Measurements from ENCODE around the gene SCGB1D1.
"Not testable (repeated sequence)": the region's sequence is repeated elsewhere in the genome, so short reads cannot be mapped to it uniquely, and the experiment has no call there.

SCGB1D1 gene

DNA sequence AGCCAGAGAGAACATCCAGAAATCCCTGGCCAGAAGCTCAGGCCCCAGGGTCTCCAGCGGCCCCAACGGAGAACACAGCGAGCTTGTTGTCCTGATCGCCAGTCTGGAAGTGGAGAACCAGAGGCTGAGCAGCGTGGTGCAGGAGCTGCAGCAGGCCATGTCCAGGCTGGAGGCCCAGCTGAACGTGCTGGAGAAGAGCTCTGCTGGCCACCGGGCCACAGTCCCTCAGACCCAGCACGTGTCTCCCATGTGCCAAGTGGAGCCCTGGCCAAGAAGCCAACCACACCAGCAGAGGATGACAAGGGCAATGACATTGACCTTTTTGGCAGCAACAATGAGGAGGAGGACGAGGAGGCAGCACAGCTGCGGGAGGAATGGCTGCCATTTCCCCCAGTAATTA, 20.6 kb upstream of the SCGB1D1 start:
- no peak for DNase-seq

DNA sequence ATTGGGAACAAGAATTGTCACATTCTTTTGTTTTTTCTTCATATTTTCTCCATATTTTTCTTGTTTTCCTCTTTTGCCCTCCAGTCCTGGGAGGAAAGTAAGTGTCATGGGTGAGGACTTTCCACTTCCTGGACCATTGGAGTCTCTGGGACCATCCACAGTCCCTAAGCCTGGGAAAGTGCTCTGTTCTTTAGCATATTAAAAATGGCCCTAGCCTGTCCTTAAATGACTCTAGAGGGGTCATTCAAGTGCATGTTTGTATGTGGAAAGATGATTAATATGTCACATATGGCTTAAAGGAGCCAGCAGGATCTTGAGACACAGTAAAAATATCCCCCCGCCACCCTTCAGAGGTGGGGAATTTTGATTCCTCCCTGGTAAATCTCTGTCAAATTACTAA, 20.1 kb upstream of the SCGB1D1 start:
- DNase-seq, result no peak

DNA sequence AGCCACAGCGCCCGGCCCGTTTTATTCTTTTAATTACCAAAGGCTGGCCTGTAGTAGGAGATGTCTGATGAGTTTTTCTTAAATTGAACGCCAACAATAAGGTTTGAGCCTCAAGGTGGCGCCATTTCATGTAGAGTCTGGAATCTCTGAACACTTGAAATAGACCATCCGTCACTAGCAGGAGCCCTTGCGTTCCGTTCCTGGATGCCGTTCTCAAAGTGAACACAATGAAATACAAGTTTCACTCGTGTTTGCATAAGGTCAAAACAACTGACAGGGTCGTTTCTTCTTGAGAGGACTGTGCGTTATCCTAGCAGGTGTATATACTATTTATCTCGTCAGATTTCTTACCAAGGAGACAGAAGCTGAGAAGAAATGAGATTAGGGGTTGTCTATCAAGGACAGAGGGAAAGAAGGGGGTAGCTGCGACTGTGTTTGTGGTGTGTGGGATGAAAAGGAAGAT, 18.7 kb upstream of the SCGB1D1 start:
- DNase-seq, result peak; percentile 53

DNA sequence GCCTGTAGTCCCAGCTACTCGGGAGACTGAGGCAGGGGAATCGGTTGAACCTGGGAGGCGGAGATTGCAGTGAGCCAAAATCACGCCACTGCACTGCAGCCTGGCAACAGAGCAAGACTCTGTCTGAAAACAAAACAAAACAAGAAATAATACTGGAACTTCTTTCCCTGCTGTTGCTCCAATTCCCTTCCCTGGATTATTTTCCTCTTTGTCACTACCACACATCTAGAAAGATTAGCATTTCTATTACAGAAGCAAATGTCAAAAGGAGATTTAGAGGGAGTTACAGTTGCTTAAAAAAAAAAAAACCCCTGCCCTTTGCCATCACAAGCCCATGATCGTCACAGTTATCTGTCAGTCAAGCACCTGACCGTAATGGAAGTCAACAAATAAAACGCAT, 17.7 kb upstream of the SCGB1D1 start:
- DNase-seq, result no peak

DNA sequence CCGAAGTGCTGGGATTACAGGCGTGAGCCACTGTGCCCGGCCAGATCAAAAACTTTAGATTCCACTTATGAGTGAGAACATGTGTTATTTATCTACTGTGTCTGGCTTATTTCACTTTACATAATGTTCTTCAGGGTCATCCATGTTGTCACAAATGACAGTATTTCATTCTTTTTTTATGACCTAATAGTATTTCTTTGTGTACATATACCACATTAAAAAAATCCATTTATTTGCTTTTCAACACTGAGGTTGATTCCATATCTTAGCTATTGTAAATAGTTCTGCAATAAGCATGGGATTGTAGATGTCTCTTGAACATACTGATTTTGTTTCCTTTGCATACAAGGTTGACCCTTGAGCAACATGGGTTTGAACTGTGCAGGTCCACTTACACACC, 13.2 kb upstream of the SCGB1D1 start:
- no peak for DNase-seq

DNA sequence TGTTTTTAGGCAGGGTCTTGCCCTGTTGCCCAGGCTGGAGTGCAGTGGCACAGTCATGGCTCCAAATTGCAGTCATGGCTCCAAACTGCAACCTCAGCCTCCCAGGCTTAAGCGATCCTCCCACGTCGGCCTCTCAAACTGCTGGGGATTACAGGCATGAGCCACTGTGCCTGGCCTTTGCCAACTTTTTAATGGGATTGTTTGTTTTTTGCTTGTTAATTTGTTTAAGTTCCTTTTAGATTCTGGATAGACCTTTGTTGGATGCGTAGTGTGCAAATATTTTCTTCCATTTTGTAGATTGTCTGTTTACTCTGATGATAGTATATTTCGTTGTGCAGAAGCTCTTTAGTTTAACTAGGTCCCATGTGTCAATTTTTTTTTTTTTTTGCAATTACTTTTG, 10.0 kb upstream of the SCGB1D1 start:
- no peak for DNase-seq

DNA sequence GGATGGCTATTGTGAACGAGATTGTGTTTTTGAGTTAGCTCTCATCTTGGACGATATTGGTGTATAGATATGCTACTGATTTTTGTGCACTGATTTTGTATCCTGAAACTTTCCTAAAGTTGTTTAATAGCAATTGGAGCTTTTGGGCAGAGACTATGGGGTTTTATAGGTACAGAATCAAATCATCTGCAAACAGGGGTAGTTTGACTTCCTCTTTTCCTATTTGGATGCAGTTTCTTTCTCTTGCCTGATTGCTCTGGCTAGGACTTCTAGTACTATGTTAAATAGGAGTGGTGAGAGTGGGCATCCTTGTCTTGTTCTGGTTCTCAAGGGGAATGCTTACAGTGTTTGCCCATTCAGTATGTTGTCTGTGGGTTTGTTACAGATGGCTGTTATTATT, 8.9 kb upstream of the SCGB1D1 start:
- DNase-seq, result no peak

DNA sequence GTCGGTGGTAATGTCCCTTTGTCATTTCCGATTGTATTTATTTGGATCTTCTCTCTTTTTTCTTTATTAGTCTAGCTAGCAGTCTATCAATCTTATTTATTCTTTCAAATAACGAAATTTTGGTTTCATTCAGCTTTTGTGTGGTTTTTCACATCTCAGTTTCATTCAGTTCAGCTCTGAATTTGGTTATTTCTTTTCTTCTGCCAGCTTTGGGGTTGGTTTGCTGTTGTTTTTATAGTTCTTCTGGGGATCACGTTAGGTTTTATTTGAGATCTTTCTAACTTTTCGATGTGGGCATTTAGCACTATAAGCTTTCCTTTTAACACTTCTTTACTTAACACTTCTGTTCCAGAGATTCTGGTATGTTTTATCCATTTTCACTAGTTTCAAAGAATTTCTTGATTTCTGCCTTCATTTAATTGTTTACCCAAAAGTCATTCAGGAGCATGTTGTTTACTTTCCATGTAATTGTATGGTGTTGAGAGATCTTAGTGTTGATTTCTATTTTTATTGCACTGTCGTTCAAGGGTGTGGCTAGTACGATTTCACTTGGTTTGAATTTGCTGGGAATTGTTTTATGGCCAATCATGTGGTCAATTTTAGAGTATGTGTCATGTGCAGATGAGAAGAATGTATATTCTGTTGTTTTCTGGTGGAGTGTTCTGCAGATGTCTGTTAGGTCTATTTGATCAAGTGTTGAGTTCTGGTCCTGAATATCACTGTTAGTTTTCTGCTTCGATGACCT, 7.7 kb upstream of the SCGB1D1 start:
- DNase-seq, result no peak

DNA sequence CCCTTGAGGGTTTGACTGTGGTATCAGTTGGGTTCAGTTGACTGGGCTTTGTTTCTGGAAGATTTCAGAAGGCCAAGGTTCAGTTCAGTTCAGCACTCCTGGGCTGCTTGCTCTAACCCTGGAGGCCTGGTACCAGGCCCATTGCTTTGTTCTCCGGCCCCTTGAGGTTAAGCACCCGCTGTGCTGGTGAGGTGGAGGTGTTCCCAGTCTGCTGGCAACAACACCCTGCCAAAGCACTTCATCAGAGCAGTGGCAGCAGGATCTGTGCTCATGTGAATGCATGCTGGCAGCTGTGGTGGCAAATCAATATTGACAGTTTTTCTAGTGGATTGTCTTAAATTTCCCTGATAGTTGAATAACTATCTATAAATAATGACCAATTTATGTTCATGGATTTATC, 3.8 kb upstream of the SCGB1D1 start:
- no peak for DNase-seq

DNA sequence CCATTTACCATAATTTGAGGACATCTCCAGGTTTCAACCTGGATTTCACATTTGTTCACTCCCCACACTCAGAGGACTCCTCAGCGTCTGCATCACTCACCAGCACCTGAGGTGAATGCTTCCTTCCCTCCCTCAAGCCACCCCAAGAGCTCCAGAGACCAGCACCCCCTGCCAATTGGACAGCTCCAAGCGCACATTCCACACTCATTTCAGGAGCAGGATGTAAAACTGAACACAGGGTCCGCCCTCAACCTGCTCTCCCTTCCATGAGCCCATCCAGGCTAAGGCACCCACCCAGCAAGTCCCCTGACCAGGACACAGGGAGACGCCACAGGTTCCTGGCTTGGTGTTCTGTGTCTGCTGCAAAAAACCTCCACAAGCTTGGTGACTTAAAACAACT, 3.9 kb downstream of the SCGB1D1 start:
- DNase-seq, result no peak

DNA sequence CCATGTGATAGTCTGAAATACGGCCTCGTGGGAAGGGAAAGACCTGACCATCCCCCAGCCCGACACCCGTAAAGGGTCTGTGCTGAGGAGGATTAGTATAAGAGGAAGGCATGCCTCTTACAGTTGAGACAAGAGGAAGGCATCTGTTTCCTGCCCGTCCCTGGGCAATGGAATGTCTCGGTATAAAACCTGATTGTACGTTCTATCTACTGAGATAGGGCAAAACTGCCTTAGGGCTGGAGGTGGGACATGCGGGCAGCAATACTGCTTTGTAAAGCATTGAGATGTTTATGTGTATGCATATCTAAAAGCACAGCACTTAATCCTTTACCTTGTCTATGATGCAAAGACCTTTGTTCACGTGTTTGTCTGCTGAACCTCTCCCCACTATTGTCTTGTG, 5.0 kb downstream of the SCGB1D1 start:
- not testable (repeated sequence) for DNase-seq

DNA sequence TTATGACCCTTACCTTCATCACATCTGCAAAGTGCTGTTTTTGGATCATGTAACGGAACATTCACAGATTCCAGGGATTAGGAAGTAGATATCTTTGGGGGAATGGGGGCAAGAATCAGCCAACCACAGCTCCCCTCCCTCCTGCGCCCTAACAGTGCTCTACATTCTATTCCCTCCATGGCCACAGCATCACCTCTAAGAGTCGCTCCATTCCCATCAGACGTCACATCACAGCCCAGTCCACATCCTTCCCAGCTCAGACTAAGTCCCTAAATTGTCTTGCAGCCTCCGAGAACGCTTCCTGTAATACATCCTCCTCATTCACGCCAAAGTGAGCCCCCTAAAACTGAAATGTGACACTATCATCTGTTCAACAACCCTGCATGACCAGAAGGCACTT, 5.9 kb downstream of the SCGB1D1 start:
- DNase-seq, result no peak

DNA sequence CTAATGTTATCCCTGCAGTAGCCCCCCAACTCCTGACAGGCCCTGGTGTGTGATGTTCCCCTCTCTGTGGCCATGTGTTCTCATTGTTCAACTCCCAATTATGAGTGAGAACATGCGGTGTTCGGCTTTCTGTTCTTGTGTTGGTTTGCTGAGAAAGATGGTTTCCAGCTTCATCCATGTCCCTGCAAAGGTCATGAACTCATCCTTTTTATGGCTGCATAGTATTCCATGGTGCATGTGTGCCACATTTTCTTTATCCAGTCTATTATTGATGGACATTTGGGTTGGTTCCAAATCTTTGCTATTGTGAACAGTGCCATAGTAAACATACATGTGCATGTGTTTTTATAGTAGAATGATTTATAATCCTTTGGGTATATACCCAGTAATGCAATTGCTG, 7.4 kb downstream of the SCGB1D1 start:
- not testable (repeated sequence) for DNase-seq

DNA sequence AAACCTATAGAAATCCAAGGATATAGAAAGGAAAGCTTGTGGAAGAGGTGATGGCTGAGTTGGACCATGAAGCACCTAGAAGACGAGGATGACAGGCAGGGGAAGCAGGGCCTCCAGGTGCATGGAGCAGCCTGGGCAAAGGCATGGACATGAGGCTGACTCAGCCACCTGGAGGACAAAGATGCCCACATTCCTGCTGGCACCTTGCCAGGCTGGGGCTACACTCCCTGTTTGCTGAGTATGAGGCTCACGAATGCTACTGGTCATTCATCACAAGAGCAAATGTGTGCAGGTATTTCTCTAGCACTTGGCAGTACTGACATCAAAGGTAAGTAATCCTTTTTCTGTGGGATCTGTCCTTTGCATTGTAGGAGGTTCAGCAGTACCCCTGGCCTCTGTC, 11.4 kb downstream of the SCGB1D1 start:
- no peak for DNase-seq

DNA sequence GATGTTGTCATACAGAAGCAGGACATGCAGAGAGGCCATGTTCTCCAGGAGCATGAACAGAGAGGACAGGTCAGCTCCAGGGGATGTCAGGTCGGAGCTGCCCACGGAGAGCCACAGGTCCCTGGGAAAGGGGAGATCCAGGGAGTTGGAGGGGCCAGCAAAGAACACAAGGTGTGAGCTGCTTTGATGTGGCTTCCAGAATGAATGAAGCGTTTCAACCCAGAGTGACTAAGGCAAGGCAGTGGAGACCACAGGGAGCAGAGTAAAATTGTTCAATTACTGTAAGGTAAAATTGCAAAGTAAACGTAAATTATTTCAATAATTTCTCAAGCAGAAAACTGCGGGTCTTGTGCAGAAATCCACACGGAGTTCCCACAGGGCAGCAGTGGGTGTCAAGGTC, 12.9 kb downstream of the SCGB1D1 start:
- no peak for DNase-seq

DNA sequence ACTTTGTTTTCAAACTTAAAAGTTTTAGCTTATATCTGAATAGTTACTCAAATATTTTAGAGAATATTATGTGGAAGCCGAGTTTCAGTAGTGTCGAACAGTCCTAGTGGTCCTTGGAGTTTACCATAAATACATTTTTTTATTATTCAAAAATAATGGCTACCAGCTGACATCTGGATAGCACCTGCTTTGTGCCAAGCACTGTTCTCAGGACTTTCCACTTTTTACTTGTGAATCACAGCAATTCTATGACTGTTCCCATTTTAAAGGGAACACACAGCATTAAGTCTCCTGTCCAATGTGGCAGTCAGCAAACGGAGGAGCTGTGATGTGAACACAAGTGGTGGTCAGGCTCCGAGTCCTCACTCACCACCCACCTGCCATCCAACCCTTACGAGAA, 14.4 kb downstream of the SCGB1D1 start:
- DNase-seq, result no peak

DNA sequence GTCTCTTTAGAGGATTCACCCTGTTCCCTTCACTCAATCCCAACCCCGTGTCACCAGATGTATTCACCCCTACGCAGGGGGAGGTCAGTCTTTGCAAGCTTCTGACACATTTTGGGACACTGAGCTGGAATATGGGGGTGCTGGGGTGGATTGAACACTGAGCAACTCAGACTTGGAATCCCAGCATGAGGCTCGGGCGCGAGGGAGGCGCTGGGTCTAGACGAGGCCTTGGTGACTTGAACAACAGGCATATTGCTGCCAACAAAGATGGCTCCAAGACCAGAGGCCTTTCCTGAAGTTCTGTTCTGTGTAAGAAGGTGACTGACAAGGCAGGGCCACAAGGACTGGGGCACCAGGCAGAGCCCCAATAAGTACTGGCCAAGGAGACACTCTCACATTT, 15.4 kb downstream of the SCGB1D1 start:
- no peak for DNase-seq

DNA sequence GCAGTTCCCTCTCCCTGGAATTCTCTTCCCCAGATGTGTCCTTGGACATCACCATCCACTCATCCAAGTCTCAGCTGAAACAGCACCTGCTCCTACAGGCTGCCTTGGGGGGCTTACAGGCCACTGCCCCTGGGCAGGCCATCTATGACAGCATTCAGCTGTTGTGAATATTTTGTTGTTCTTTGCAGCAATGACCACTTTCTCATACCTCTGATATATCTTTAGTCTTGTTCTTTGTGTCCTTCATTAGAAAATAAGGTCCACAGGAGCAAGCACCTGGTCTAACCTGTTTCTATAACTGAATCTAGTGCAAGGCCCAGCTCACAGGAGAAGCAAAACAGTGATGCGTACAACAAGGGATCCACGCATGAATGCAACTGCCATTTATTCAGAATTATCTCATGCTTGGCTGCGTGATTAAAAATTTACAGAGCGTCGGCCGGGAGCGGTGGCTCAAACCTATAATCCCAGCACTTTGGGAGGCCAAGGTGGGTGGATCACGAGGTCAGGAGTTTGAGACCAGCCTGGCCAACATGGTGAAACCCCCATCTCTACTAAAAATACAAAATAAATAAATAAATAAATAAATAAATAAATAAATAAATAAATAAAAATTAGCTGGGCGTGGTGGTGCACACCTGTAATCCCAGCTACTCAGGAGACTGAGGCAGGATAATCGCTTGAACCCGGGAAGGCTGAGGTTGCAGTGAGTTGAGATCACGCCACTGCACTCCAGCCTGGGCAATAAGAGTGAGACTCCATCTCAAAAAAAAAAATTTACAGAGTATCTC, 16.5 kb downstream of the SCGB1D1 start:
- DNase-seq, result not testable (repeated sequence)

DNA sequence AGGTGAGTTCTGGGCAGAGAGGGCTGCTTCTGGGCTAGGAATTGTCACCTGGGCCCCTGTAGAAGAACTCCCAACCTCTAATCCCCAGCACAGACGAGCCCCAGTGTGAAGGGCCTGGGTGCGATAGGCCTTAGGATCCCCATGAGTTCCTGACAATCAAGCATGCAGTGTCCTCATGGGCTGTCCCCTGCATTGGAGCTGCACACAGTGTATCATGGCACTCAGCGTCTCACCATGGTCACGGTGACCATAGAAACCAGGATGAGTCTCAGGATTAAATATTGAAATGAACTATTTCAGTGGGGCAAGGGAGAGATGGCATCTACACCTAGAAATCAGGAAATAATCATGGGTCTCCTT, 18.7 kb downstream of the SCGB1D1 start:
- DNase-seq, result no peak

DNA sequence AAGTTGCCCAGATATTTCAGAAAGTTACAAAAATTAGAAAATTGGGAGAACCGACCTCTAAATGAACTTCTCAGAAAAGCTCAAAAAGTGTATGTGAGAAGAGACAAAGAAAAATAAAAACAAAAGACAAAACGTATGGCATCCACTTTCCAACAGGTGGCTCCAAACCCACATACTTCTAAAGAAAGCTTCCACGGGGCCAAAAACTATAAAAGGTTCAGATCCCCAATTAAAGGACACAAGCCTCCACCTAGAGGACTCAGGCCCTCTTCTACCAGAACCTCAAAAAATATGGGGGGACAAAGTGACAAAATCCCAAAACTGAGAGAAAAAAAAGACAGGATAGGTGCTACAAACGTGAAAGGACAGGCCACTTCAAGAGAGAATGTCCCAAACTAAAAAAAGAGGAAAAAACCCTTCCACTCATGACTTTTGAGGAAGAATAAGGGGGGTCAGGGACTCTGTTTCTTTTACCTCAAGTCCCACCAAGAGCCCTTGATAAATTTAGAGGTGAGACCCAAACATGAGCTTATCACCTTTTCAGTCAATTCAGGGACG, 27.3 kb downstream of the SCGB1D1 start:
- no peak for DNase-seq

DNA sequence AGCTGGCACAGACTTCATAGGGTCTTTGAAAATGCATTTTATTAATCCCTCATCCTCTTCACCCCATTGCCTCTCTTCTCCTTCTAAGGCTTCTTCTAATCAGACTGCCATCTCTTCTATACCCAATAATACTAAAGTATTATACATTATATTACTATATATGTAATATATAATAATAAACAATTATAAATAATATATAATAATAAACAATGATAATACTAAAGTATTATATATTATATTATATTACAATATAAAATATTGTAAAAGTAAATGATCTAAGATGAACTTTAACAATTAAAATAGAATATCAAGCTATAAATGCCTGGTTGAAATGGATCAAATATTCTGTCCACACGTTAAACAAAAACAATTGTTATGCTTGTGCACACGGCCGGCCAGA, 31.5 kb downstream of the SCGB1D1 start:
- no peak for DNase-seq

DNA sequence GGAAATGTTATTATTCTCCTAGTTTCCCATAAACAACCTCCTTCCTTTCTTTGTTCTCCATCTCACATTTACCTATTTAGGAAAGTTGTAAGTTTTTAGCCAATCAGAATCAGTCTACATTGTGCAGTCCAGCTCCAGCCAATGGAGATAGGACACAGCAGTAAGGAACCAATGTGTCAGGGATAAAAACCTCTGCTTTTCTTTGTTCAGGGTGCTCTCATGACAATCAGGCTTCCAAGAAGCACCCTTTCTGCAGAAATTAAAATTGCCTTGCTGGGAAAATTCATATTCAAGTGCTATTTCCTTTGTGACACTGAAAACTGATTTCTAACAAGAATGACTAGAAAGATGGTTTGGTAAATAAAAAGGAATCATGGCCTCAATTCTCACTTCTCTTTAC, 33.1 kb downstream of the SCGB1D1 start:
- DNase-seq, result no peak

DNA sequence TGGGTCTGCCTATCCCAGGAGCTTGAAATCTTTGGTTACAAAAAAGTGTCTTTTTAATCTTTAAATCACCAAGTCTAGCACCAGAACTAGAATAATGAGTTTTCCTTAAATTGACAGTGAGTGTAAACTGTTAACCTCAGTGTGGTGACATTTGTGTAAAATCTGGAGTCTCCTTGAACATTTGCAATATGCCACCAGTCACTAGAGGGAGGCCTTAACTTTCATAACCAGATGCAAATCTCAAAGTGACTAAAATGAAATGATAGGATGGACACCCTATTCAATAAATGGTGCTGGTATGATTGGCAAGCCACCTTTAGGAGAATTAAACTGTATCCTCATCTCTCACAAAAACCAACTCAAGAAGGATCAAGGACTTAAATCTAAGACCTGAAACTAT, 43.7 kb downstream of the SCGB1D1 start:
- DNase-seq, result no peak

DNA sequence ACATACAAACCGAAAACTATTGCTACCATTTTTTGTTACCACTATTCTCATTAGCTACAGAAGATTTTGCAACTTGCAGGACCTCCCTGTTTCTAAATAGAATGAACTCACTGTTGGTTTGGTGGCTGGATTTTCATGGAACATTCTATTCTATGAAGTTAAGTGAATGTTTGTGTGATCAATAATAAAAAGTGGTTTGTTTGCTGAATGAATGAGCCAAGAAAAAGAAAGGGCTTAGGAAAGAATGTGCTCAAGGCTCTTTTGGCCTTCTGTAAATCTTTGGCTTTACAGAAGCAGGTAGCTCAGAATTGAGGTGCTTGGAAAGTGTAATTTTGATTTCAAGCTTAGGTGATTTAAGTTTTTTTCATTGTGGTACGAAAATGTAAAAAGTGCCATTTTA, 46.2 kb downstream of the SCGB1D1 start:
- DNase-seq, result no peak
